Astrocyte (in vitro differentiated cells and primary cell): ENCODE data around the gene AAR2.

Source experiments
- EZH2 ChIP-seq: IDR thresholded peaks from 2 replicates; pipeline ENCODE4 v1.6.1; 2012; ENCODE audit warnings: mild to moderate bottlenecking, low read length, inconsistent platforms; ENCODE audit not compliant: insufficient read depth
- TF ChIP-seq, protein P1 (sequence below): IDR thresholded peaks from 2 replicates; pipeline ENCODE4 v1.5.1; 2011; ENCODE audit warnings: low read depth, mild to moderate bottlenecking, inconsistent platforms, low read length, moderate library complexity; ENCODE audit not compliant: insufficient read depth

DNA sequence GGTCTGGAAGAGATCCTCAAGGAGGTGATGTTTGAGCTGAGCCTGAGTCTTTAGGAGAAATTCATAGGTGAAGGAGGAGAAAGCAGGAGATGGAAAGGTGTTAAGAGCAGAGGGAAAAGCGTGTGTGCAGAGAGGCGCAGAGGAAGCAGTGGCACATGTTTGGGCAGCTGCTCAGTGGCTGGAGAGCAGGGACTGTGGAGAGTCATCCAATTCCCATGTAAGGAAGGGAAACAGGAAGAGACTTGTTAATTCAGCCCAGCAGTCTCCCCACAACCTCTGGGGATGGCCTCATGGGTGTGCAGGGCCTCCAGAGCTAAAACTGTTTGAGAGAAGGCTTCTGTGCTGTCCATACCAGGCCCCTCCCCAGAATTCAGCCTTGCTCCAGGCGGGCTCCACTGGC is 16.2 kb downstream of the AAR2 start:
- TF ChIP-seq, protein P1, sequence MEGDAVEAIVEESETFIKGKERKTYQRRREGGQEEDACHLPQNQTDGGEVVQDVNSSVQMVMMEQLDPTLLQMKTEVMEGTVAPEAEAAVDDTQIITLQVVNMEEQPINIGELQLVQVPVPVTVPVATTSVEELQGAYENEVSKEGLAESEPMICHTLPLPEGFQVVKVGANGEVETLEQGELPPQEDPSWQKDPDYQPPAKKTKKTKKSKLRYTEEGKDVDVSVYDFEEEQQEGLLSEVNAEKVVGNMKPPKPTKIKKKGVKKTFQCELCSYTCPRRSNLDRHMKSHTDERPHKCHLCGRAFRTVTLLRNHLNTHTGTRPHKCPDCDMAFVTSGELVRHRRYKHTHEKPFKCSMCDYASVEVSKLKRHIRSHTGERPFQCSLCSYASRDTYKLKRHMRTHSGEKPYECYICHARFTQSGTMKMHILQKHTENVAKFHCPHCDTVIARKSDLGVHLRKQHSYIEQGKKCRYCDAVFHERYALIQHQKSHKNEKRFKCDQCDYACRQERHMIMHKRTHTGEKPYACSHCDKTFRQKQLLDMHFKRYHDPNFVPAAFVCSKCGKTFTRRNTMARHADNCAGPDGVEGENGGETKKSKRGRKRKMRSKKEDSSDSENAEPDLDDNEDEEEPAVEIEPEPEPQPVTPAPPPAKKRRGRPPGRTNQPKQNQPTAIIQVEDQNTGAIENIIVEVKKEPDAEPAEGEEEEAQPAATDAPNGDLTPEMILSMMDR, result no peak
- no peak for TF ChIP-seq EZH2
